NCI-H1694 treated with DMSO at 0.1 percent for 48 hours (cell line): ENCODE measurements around the gene FHOD1.

ENCODE experiments used
- DNase-seq: peaks from one replicate; lab custom pipeline; 2025; lab: John Stamatoyannopoulos, UW

Gene FHOD1

GRCh38 chr16:67207249-67208091 lies 39.8 kb downstream of the FHOD1 start:
- no peak for DNase-seq

- no peak for DNase-seq
Measured at GRCh38 chr16:67206838-67207248, 40.4 kb downstream of the FHOD1 start.

- no peak for DNase-seq
Measured at GRCh38 chr16:67206129-67206837, 41.0 kb downstream of the FHOD1 start.

- no peak for DNase-seq
Measured at GRCh38 chr16:67204076-67204475, 43.2 kb downstream of the FHOD1 start.

- DNase-seq, result no peak
Measured at GRCh38 chr16:67202956-67203493, 44.3 kb downstream of the FHOD1 start.

- no peak for DNase-seq
Measured at GRCh38 chr16:67202426-67202825, 44.9 kb downstream of the FHOD1 start.

- no peak for DNase-seq
Measured at GRCh38 chr16:67201411-67202345, 45.6 kb downstream of the FHOD1 start.

- no peak for DNase-seq
Measured at GRCh38 chr16:67200491-67200890, 46.8 kb downstream of the FHOD1 start.

- DNase-seq, result no peak
Measured at GRCh38 chr16:67199808-67200198, 47.5 kb downstream of the FHOD1 start.

- no peak for DNase-seq
Measured at GRCh38 chr16:67199011-67199807, 48.1 kb downstream of the FHOD1 start, which contains the start of gene ELMO3. Gene ELMO3, plus strand, starts transcription at chr16:67199131. Its CDS starts 196 bp downstream, at chr16:67199327.

GRCh38 chr16:67198238-67198734 lies 49.0 kb downstream of the FHOD1 start:
- peak; percentile 9 for DNase-seq

GRCh38 chr16:67197704-67198103 lies 49.6 kb downstream of the FHOD1 start:
- DNase-seq, result no peak

GRCh38 chr16:67196881-67197280 lies 50.4 kb downstream of the FHOD1 start:
- no peak for DNase-seq

- no peak for DNase-seq
Measured at GRCh38 chr16:67195676-67196075, 51.6 kb downstream of the FHOD1 start.

- no peak for DNase-seq
Measured at GRCh38 chr16:67194260-67194659, 53.0 kb downstream of the FHOD1 start.

GRCh38 chr16:67193536-67193935 lies 53.7 kb downstream of the FHOD1 start:
- no peak for DNase-seq

- DNase-seq, result no peak
Measured at GRCh38 chr16:67192781-67193361, 54.4 kb downstream of the FHOD1 start.

- peak; percentile 62 for DNase-seq
Measured at GRCh38 chr16:67191995-67192681, 55.1 kb downstream of the FHOD1 start, which contains the start of gene E2F4. Gene E2F4, plus strand, starts transcription at chr16:67192155. Its CDS starts 73 bp downstream, at chr16:67192228.

GRCh38 chr16:67191411-67191994 lies 55.8 kb downstream of the FHOD1 start:
- no peak for DNase-seq
